GM12878 (cell line): Measurements from ENCODE around the gene LGALS3BP.

ENCODE experiments used
- ESRRA ChIP-seq: IDR thresholded peaks from 2 replicates; pipeline ENCODE4 v1.6.1; 2012; ENCODE audit warnings: mild to moderate bottlenecking, low read length, improper control_type of control experiment
- NR2C2 ChIP-seq: IDR thresholded peaks from 2 replicates; pipeline ENCODE4 v1.6.1; 2011; ENCODE audit warnings: borderline replicate concordance, low read depth; ENCODE audit not compliant: control insufficient read depth, insufficient read length
- POLR2AphosphoS5 ChIP-seq: IDR thresholded peaks from 2 replicates; pipeline ENCODE4 v1.6.1; 2011; ENCODE audit warnings: mild to moderate bottlenecking, low read length, inconsistent platforms
- TF ChIP-seq, protein P1 (sequence below): IDR thresholded peaks from 2 replicates; pipeline ENCODE4 v1.6.1; 2012; ENCODE audit warnings: mild to moderate bottlenecking, low read depth, low read length
- TF ChIP-seq, protein P2 (sequence below), 3 experiments: IDR thresholded peaks in 2 of 3; conservative IDR thresholded peaks in 1 of 3; 2 replicates each; pipeline ENCODE4 v1.5.1; 2011; ENCODE audit warnings: low read depth in 3 of 3, low read length in 3 of 3, mild to moderate bottlenecking in 3 of 3, control low read depth in 2 of 3, moderate library complexity in 2 of 3, inconsistent platforms in 1 of 3, mixed read lengths in 1 of 3; ENCODE audit not compliant: control insufficient read depth in 2 of 3, insufficient read depth in 1 of 3; ENCODE audit errors: extremely low read depth in 1 of 3
- TF ChIP-seq, protein P3 (sequence below): IDR thresholded peaks from 2 replicates; pipeline ENCODE4 v1.6.1; 2012; ENCODE audit warnings: low read length, inconsistent platforms

DNA sequence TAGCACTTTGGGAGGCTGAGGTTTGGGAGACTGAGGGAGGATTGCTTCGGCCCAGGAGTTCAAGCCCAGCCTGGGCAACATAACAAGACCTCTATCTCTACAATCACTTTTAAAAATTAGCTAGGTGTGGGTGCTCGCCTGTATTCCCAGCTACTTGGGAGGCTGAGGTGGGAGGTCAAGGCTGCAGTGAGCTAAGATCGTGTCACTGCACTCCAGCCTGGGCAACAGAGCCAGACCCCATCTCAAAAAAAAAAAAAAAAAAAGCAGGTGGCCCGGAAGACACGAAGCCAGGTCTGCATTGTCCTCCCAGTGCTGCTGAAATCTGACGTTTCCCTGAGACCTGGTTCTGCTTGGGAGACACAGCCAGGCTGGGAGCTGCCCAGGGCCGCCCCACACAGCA, 35.7 kb downstream of the LGALS3BP start:
- TF ChIP-seq, protein P1, sequence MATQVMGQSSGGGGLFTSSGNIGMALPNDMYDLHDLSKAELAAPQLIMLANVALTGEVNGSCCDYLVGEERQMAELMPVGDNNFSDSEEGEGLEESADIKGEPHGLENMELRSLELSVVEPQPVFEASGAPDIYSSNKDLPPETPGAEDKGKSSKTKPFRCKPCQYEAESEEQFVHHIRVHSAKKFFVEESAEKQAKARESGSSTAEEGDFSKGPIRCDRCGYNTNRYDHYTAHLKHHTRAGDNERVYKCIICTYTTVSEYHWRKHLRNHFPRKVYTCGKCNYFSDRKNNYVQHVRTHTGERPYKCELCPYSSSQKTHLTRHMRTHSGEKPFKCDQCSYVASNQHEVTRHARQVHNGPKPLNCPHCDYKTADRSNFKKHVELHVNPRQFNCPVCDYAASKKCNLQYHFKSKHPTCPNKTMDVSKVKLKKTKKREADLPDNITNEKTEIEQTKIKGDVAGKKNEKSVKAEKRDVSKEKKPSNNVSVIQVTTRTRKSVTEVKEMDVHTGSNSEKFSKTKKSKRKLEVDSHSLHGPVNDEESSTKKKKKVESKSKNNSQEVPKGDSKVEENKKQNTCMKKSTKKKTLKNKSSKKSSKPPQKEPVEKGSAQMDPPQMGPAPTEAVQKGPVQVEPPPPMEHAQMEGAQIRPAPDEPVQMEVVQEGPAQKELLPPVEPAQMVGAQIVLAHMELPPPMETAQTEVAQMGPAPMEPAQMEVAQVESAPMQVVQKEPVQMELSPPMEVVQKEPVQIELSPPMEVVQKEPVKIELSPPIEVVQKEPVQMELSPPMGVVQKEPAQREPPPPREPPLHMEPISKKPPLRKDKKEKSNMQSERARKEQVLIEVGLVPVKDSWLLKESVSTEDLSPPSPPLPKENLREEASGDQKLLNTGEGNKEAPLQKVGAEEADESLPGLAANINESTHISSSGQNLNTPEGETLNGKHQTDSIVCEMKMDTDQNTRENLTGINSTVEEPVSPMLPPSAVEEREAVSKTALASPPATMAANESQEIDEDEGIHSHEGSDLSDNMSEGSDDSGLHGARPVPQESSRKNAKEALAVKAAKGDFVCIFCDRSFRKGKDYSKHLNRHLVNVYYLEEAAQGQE: no peak
- TF ChIP-seq, protein P2, sequence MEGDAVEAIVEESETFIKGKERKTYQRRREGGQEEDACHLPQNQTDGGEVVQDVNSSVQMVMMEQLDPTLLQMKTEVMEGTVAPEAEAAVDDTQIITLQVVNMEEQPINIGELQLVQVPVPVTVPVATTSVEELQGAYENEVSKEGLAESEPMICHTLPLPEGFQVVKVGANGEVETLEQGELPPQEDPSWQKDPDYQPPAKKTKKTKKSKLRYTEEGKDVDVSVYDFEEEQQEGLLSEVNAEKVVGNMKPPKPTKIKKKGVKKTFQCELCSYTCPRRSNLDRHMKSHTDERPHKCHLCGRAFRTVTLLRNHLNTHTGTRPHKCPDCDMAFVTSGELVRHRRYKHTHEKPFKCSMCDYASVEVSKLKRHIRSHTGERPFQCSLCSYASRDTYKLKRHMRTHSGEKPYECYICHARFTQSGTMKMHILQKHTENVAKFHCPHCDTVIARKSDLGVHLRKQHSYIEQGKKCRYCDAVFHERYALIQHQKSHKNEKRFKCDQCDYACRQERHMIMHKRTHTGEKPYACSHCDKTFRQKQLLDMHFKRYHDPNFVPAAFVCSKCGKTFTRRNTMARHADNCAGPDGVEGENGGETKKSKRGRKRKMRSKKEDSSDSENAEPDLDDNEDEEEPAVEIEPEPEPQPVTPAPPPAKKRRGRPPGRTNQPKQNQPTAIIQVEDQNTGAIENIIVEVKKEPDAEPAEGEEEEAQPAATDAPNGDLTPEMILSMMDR (IDR thresholded peaks at IDR 0.05 in 2 of 3, conservative IDR thresholded peaks at IDR 0.05 in 1 of 3; ENCODE audit: control insufficient read depth in 2 of 3, extremely low read depth in 1 of 3, insufficient read depth in 1 of 3, low read depth in 3 of 3, low read length in 3 of 3): no peak
- TF ChIP-seq, protein P3, sequence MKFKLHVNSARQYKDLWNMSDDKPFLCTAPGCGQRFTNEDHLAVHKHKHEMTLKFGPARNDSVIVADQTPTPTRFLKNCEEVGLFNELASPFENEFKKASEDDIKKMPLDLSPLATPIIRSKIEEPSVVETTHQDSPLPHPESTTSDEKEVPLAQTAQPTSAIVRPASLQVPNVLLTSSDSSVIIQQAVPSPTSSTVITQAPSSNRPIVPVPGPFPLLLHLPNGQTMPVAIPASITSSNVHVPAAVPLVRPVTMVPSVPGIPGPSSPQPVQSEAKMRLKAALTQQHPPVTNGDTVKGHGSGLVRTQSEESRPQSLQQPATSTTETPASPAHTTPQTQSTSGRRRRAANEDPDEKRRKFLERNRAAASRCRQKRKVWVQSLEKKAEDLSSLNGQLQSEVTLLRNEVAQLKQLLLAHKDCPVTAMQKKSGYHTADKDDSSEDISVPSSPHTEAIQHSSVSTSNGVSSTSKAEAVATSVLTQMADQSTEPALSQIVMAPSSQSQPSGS: no peak
- TF ChIP-seq NR2C2 (no peak), ESRRA (no peak), POLR2AphosphoS5 (no peak)
